ENCODE measurements around the gene ARHGAP24. TPM values are rescaled to one million over a fixed set of nuclear protein-coding genes. Genes with fewer than 3 reads are reported as not detected.

Gene ARHGAP24
- total and polyA plus RNA-seq, 2 donors (not counting 1 experiment from before 2014, with no cell fraction given) = 48.4 to 141 TPM

DNA sequence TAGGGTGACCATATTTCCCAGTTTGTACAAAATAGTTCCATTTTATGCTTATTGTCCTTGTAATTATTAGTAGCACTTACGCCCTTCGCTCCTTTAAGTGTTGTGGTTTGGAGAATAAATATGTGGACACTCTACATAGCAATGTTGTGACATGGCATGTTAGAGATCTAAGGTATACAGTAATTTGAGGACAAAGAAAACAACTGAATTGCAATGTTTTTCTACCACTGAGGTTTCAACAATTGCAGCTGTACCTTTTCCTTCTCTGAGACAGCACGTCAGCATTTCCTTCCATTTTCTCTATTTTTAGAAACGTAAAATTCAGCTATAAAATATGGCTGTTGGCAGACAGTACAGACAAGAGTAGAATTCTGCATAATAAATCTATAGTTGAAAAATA, 561.8 kb downstream of the ARHGAP24 start:
- no peak overlapping the region for H3K4me2 ChIP-seq (replicated peaks; ENCODE audit: low read depth, low read length, poor library complexity, severe bottlenecking)
- DNase-seq (no peak), ATAC-seq (ENCODE audit: low read depth) (no peak)
- no peaks in the 10 kb centered on the region for H4K20me1 ChIP-seq (ENCODE audit: control insufficient read depth, insufficient read depth, low read length, poor library complexity, severe bottlenecking)
- intact Hi-C loops (cut with micrococcal nuclease) = no loop called here
- H3K27ac ChIP-seq (ENCODE audit: low read length in 2 of 2) = no peak overlapping the region
- Mint-ChIP-seq H3K9me3 (ENCODE audit: insufficient read depth) (no peaks in the 10 kb centered on the region), H3K27ac (no peak overlapping the region), H3K4me1 (no peaks in the 10 kb centered on the region), H3K27me3 (peaks cover 25% of the 10 kb centered on the region), H3K4me3 (no peak overlapping the region)
- no peak overlapping the region for H3K4me3 ChIP-seq (ENCODE audit: control extremely low read depth in 1 of 5, extremely low read depth in 1 of 5, insufficient read depth in 1 of 5, low read depth in 2 of 5, low read length in 4 of 5)
- WGBS (ENCODE audit: insufficient coverage) = 92% methylated on average over 2 of the region's 4 CpGs
- no peak for TF ChIP-seq EZH2 (IDR thresholded peaks at IDR 0.05; ENCODE audit: borderline replicate concordance, insufficient read depth, low read depth, low read length, poor library complexity, severe bottlenecking)
- TF ChIP-seq, protein P1, sequence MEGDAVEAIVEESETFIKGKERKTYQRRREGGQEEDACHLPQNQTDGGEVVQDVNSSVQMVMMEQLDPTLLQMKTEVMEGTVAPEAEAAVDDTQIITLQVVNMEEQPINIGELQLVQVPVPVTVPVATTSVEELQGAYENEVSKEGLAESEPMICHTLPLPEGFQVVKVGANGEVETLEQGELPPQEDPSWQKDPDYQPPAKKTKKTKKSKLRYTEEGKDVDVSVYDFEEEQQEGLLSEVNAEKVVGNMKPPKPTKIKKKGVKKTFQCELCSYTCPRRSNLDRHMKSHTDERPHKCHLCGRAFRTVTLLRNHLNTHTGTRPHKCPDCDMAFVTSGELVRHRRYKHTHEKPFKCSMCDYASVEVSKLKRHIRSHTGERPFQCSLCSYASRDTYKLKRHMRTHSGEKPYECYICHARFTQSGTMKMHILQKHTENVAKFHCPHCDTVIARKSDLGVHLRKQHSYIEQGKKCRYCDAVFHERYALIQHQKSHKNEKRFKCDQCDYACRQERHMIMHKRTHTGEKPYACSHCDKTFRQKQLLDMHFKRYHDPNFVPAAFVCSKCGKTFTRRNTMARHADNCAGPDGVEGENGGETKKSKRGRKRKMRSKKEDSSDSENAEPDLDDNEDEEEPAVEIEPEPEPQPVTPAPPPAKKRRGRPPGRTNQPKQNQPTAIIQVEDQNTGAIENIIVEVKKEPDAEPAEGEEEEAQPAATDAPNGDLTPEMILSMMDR (IDR thresholded peaks at IDR 0.05) = no peak
- CTCF ChIA-PET = interaction anchor here (1.3 to 2.0 kb wide), 2 partner anchors 9 to 13 kb away, joined by 4 to 16 read pairs; no protein-coding TSS in a partner anchor
- no peaks in the 10 kb centered on the region for H3K36me3 ChIP-seq (replicated peaks in 1 of 2; ENCODE audit: control extremely low read depth in 1 of 2, control insufficient read depth in 1 of 2, extremely low read depth in 1 of 2, insufficient read depth in 2 of 2, low read length in 1 of 2)
- no peaks in the 10 kb centered on the region for H3K9me3 ChIP-seq (ENCODE audit: control extremely low read depth in 1 of 3, control insufficient read depth in 2 of 3, insufficient read depth in 1 of 3, low read length in 2 of 3)
- POLR2A ChIA-PET = no interaction called here
- peaks cover 0 to 15% (median 3%) of the 10 kb centered on the region in 4 experiments for H3K27me3 ChIP-seq (replicated peaks in 1 of 4; ENCODE audit: control extremely low read depth in 1 of 4, control insufficient read depth in 3 of 4, insufficient read depth in 4 of 4, low read length in 3 of 4)
- no peaks in the 10 kb centered on the region for H3K79me2 ChIP-seq (ENCODE audit: control insufficient read depth, insufficient read depth, low read length)
- H2AFZ ChIP-seq (ENCODE audit: insufficient read depth, low read depth, low read length, poor library complexity, severe bottlenecking) = no peak overlapping the region
- no peaks in the 10 kb centered on the region for H3K4me1 ChIP-seq (ENCODE audit: control insufficient read depth in 2 of 2, insufficient read depth in 2 of 2, low read length in 2 of 2)
- no peak overlapping the region for H3K9ac ChIP-seq (ENCODE audit: low read length)

DNA sequence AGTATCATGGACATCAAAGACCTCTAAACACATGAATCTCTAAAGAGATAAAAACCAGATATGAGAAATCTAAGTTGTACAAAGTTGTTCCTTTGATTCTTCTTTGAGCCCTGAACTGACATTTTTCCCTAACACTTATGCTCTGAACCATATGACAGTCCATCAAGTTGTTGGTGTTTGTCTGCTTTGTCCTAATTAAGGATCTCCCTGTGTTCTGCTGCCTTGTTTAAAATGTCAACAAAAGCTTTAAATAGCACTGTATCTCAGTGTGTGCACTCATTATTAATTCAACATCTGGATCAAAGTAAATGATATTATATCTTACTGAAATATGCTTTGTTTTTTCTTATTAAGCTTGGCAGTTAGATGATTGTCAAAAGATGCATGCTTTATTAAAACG, 563.1 kb downstream of the ARHGAP24 start:
- no peaks in the 10 kb centered on the region for H3K79me2 ChIP-seq (ENCODE audit: control insufficient read depth, insufficient read depth, low read length)
- Mint-ChIP-seq H3K9me3 (ENCODE audit: insufficient read depth) (no peaks in the 10 kb centered on the region), H3K27me3 (peaks cover 13% of the 10 kb centered on the region), H3K27ac (no peak overlapping the region), H3K4me1 (no peaks in the 10 kb centered on the region), H3K4me3 (no peak overlapping the region)
- H3K9ac ChIP-seq (ENCODE audit: low read length) = no peak overlapping the region
- no peaks in the 10 kb centered on the region for H4K20me1 ChIP-seq (ENCODE audit: control insufficient read depth, insufficient read depth, low read length, poor library complexity, severe bottlenecking)
- CTCF ChIA-PET = no interaction called here
- no peak for DNase-seq
- H2AFZ ChIP-seq (ENCODE audit: insufficient read depth, low read depth, low read length, poor library complexity, severe bottlenecking) = no peak overlapping the region
- TF ChIP-seq EZH2 (IDR thresholded peaks at IDR 0.05; ENCODE audit: borderline replicate concordance, insufficient read depth, low read depth, low read length, poor library complexity, severe bottlenecking) = no peak
- TF ChIP-seq, protein P1 (IDR thresholded peaks at IDR 0.05) = no peak
- H3K4me2 ChIP-seq (replicated peaks; ENCODE audit: low read depth, low read length, poor library complexity, severe bottlenecking) = no peak overlapping the region
- H3K9me3 ChIP-seq (ENCODE audit: control extremely low read depth in 1 of 3, control insufficient read depth in 2 of 3, insufficient read depth in 1 of 3, low read length in 2 of 3) = no peaks in the 10 kb centered on the region
- no peaks in the 10 kb centered on the region for H3K36me3 ChIP-seq (replicated peaks in 1 of 2; ENCODE audit: control extremely low read depth in 1 of 2, control insufficient read depth in 1 of 2, extremely low read depth in 1 of 2, insufficient read depth in 2 of 2, low read length in 1 of 2)
- no peak overlapping the region for H3K27ac ChIP-seq (ENCODE audit: low read length in 2 of 2)
- POLR2A ChIA-PET = no interaction called here
- peaks cover 0 to 4% (median 0%) of the 10 kb centered on the region in 4 experiments for H3K27me3 ChIP-seq (replicated peaks in 1 of 4; ENCODE audit: control extremely low read depth in 1 of 4, control insufficient read depth in 3 of 4, insufficient read depth in 4 of 4, low read length in 3 of 4)
- ATAC-seq (ENCODE audit: low read depth) = no peak
- no CpG with 5 or more reads among the region's 1 CpG for WGBS (ENCODE audit: insufficient coverage)
- intact Hi-C loops (cut with micrococcal nuclease) = no loop called here
- no peak overlapping the region for H3K4me3 ChIP-seq (ENCODE audit: control extremely low read depth in 1 of 5, extremely low read depth in 1 of 5, insufficient read depth in 1 of 5, low read depth in 2 of 5, low read length in 4 of 5)
- no peaks in the 10 kb centered on the region for H3K4me1 ChIP-seq (ENCODE audit: control insufficient read depth in 2 of 2, insufficient read depth in 2 of 2, low read length in 2 of 2)
